H1 (cell line): ENCODE results near the gene CRABP2. TPM values are rescaled to one million over a fixed set of nuclear protein-coding genes. Genes with fewer than 3 reads are reported as not detected.

ENCODE experiments used
- CTCF ChIA-PET: fragments of 300-600 bp; sonication (Branson Sonifier 250); formaldehyde crosslinking; loops from one replicate; lab custom pipeline; 2021; ENCODE audit not compliant: partially characterized antibody; lab: Charles Lee
- POLR2A ChIA-PET: fragments of 300-600 bp; sonication (Branson Sonifier 250); formaldehyde crosslinking; loops from one replicate; lab custom pipeline; 2021; ENCODE audit warnings: inconsistent platforms; ENCODE audit not compliant: partially characterized antibody; lab: Charles Lee
- DNase-seq, 2 experiments: peaks; one replicate each; pipeline versions ENCODE4 v3.0.0 to v3.0.0-alpha.2; 2010 to 2022; ENCODE audit warnings: low spot score in 2 of 2, low read depth in 1 of 2, mixed read lengths in 1 of 2
- FAIRE-seq: peaks from 2 replicates; lab custom pipeline; 2011; peaks lifted over from hg19 to GRCh38; lab: Jason Lieb, UNC
- H2AFZ ChIP-seq: 2 replicates; pipeline ENCODE4 v1.8.1; 2012; ENCODE audit warnings: low read length, inconsistent platforms
- H2AK5ac ChIP-seq: 2 replicates; pipeline ENCODE4 v1.6.1; 2013; ENCODE audit warnings: low read depth, low read length
- H2BK120ac ChIP-seq: replicated peaks from 2 replicates; pipeline ENCODE3; 2013; ENCODE audit warnings: low read depth, low read length, inconsistent platforms
- H2BK12ac ChIP-seq: 2 replicates; pipeline ENCODE4 v1.6.1; 2013; ENCODE audit warnings: low read depth, low read length
- H2BK15ac ChIP-seq: 2 replicates; pipeline ENCODE4 v1.6.1; 2013; ENCODE audit warnings: low read length
- H2BK20ac ChIP-seq: 2 replicates; pipeline ENCODE4 v1.6.1; 2013; ENCODE audit warnings: low read length
- H2BK5ac ChIP-seq: 2 replicates; pipeline ENCODE4 v1.6.1; 2013; ENCODE audit warnings: low read depth, low read length
- H3K14ac ChIP-seq: 2 replicates; pipeline ENCODE4 v1.6.1; 2013; ENCODE audit warnings: inconsistent platforms; ENCODE audit not compliant: insufficient read length
- H3K18ac ChIP-seq: 2 replicates; pipeline ENCODE4 v1.6.1; 2013; ENCODE audit warnings: low read length; ENCODE audit errors: extremely low read depth
- H3K23ac ChIP-seq: 2 replicates; pipeline ENCODE4 v1.6.1; 2013; ENCODE audit warnings: inconsistent platforms; ENCODE audit not compliant: insufficient read length
- H3K23me2 ChIP-seq: 2 replicates; pipeline ENCODE4 v1.6.1; 2013; ENCODE audit warnings: low read depth, low read length
- H3K27ac ChIP-seq: 2 replicates; pipeline ENCODE4 v1.6.1; 2011; ENCODE audit warnings: low read depth, low read length, inconsistent platforms
- H3K27me3 ChIP-seq, 4 experiments: replicated peaks in 1 of 4; 1 replicate in 1 of 4; 2 replicates in 3 of 4; pipeline versions ENCODE4 v1.6.1 to v1.8.1; 2011 to 2013; ENCODE audit warnings: low read length in 3 of 4, mild to moderate bottlenecking in 3 of 4, inconsistent platforms in 2 of 4, mixed read lengths in 2 of 4, moderate library complexity in 1 of 4; ENCODE audit not compliant: control insufficient read depth in 3 of 4, insufficient read depth in 3 of 4; ENCODE audit errors: extremely low read depth in 1 of 4
- H3K36me3 ChIP-seq, 4 experiments: 2 replicates each; pipeline versions ENCODE4 v1.6.1 to v1.8.1; 2011 to 2013; ENCODE audit warnings: mild to moderate bottlenecking in 4 of 4, low read length in 3 of 4, moderate library complexity in 2 of 4, control low read depth in 1 of 4, inconsistent platforms in 1 of 4; ENCODE audit not compliant: insufficient read depth in 4 of 4, control insufficient read depth in 2 of 4
- H3K4ac ChIP-seq: replicated peaks from 2 replicates; pipeline ENCODE3; 2013; ENCODE audit warnings: low read length, low read depth, mixed read lengths, inconsistent platforms; ENCODE audit not compliant: insufficient read length
- H3K4me1 ChIP-seq, 4 experiments: replicated peaks in 1 of 4; 1 replicate in 1 of 4; 2 replicates in 3 of 4; pipeline versions ENCODE4 v1.6.1 to v1.8.1; 2011 to 2013; ENCODE audit warnings: low read length in 3 of 4, inconsistent platforms in 2 of 4, mixed read lengths in 1 of 4; ENCODE audit not compliant: insufficient read depth in 4 of 4, control insufficient read depth in 3 of 4
- H3K4me2 ChIP-seq, 2 experiments: 2 replicates each; pipeline versions ENCODE4 v1.6.1 to v1.8.1; 2011 to 2013; ENCODE audit warnings: low read depth in 2 of 2, low read length in 2 of 2, control low read depth in 1 of 2, inconsistent platforms in 1 of 2, mild to moderate bottlenecking in 1 of 2; ENCODE audit not compliant: insufficient read depth in 1 of 2
- H3K4me3 ChIP-seq, 4 experiments: fragments of 200-600, 300-600 bp in 1 of 4; sonication (generic), shearing (Covaris generic), sonication (Bioruptor Twin) in 1 of 4; 2 replicates each; pipeline versions ENCODE4 v1.5.1 to v1.8.1; 2011 to 2016; ENCODE audit warnings: low read length in 4 of 4, low read depth in 3 of 4, control low read depth in 2 of 4, inconsistent platforms in 2 of 4, mild to moderate bottlenecking in 2 of 4, mixed read lengths in 1 of 4, moderate library complexity in 1 of 4; ENCODE audit not compliant: insufficient read depth in 2 of 4; ENCODE audit errors: extremely low read depth in 1 of 4
- H3K56ac ChIP-seq: replicated peaks from 2 replicates; pipeline ENCODE3; 2013; ENCODE audit warnings: low read depth, mild to moderate bottlenecking, mixed read lengths, low read length, inconsistent platforms; ENCODE audit not compliant: insufficient read length
- H3K79me1 ChIP-seq: 2 replicates; pipeline ENCODE4 v1.6.1; 2013; ENCODE audit warnings: low read depth, low read length, control low read depth
- H3K79me2 ChIP-seq, 2 experiments: 2 replicates each; pipeline versions ENCODE4 v1.6.1 to v1.8.1; 2012 to 2013; ENCODE audit warnings: low read length in 2 of 2, mild to moderate bottlenecking in 2 of 2, inconsistent platforms in 1 of 2; ENCODE audit not compliant: insufficient read depth in 2 of 2, control insufficient read depth in 1 of 2
- H3K9ac ChIP-seq, 4 experiments: replicated peaks in 1 of 4; 1 replicate in 1 of 4; 2 replicates in 3 of 4; pipeline versions ENCODE4 v1.6.1 to v1.8.1; 2011 to 2013; ENCODE audit warnings: low read depth in 3 of 4, low read length in 3 of 4, control low read depth in 2 of 4, mild to moderate bottlenecking in 2 of 4, moderate library complexity in 2 of 4, inconsistent platforms in 1 of 4; ENCODE audit errors: extremely low read depth in 1 of 4
- H3K9me3 ChIP-seq, 2 experiments: 2 replicates each; pipeline versions ENCODE4 v1.6.1 to v1.8.1; 2012 to 2013; ENCODE audit warnings: mild to moderate bottlenecking in 2 of 2, moderate library complexity in 2 of 2, control low read depth in 1 of 2, inconsistent platforms in 1 of 2, low read depth in 1 of 2, low read length in 1 of 2, mixed read lengths in 1 of 2; ENCODE audit not compliant: insufficient read depth in 2 of 2
- H4K20me1 ChIP-seq, 2 experiments: replicated peaks in 1 of 2; 2 replicates each; pipeline versions ENCODE3 to v1.8.1; 2011 to 2013; ENCODE audit warnings: inconsistent platforms in 2 of 2, low read length in 2 of 2, mild to moderate bottlenecking in 1 of 2; ENCODE audit not compliant: insufficient read depth in 2 of 2, control insufficient read depth in 1 of 2
- H4K5ac ChIP-seq: 2 replicates; pipeline ENCODE4 v1.6.1; 2013; ENCODE audit warnings: low read length, low read depth, mixed read lengths, inconsistent platforms; ENCODE audit not compliant: insufficient read length
- H4K8ac ChIP-seq: 2 replicates; pipeline ENCODE4 v1.8.0; 2013; ENCODE audit warnings: mild to moderate bottlenecking, moderate library complexity, low read length, inconsistent platforms; ENCODE audit not compliant: insufficient read depth; ENCODE audit errors: extremely low read depth
- H4K91ac ChIP-seq: replicated peaks from 2 replicates; pipeline ENCODE3; 2013; ENCODE audit warnings: low read length, mixed read lengths, inconsistent platforms; ENCODE audit not compliant: insufficient read length
- BCL11A ChIP-seq, 2 experiments: IDR thresholded peaks; one replicate each; pipeline ENCODE4 v1.6.1; 2011; ENCODE audit warnings: low read depth in 2 of 2, low read length in 2 of 2, mild to moderate bottlenecking in 2 of 2
- CTBP2 ChIP-seq: IDR thresholded peaks from 2 replicates; pipeline ENCODE4 v1.7.0; 2011; ENCODE audit warnings: borderline replicate concordance, mild to moderate bottlenecking, moderate library complexity, mixed read lengths, low read length; ENCODE audit not compliant: insufficient read depth, insufficient read length
- EP300 ChIP-seq, 2 experiments: IDR thresholded peaks; 1 replicate in 1 of 2; 2 replicates in 1 of 2; pipeline ENCODE4 v1.6.1; 2011 to 2012; ENCODE audit warnings: low read depth in 2 of 2, low read length in 2 of 2, mild to moderate bottlenecking in 2 of 2, borderline replicate concordance in 1 of 2, inconsistent platforms in 1 of 2, moderate library complexity in 1 of 2
- JUN ChIP-seq: IDR thresholded peaks from 2 replicates; pipeline ENCODE4 v1.6.1; 2011; ENCODE audit warnings: low read depth, mild to moderate bottlenecking, improper control_type of control experiment, low read length
- KDM1A ChIP-seq: fragments of 200-600, 300-600 bp; sonication (generic); IDR thresholded peaks from 2 replicates; pipeline ENCODE4 v1.7.1; 2016; ENCODE audit warnings: mild to moderate bottlenecking, low read length, borderline replicate concordance
- PHF8 ChIP-seq: fragments of 200-600 bp; sonication (generic); conservative IDR thresholded peaks from 2 replicates; pipeline ENCODE4 v1.7.1; 2012; ENCODE audit warnings: low read depth, mild to moderate bottlenecking, inconsistent platforms, low read length, moderate library complexity
- POLR2AphosphoS5 ChIP-seq: IDR thresholded peaks from 2 replicates; pipeline ENCODE4 v1.6.1; 2011; ENCODE audit warnings: low read depth, low read length
- SP2 ChIP-seq: IDR thresholded peaks from 2 replicates; pipeline ENCODE4 v1.6.1; 2012; ENCODE audit warnings: mild to moderate bottlenecking, low read length, inconsistent platforms
- SRF ChIP-seq: IDR thresholded peaks from 2 replicates; pipeline ENCODE4 v1.6.1; 2011; ENCODE audit warnings: mild to moderate bottlenecking, low read depth, low read length, moderate library complexity
- TBP ChIP-seq: IDR thresholded peaks from 2 replicates; pipeline ENCODE4 v1.6.1; 2011; ENCODE audit warnings: low read depth, low read length, improper control_type of control experiment
- TCF12 ChIP-seq: IDR thresholded peaks from 2 replicates; pipeline ENCODE4 v1.6.1; 2011; ENCODE audit warnings: low read depth, mild to moderate bottlenecking, low read length
- TEAD4 ChIP-seq: IDR thresholded peaks from 2 replicates; pipeline ENCODE4 v1.6.1; 2012; ENCODE audit warnings: low read depth, low read length, inconsistent platforms, mixed read lengths
- WGBS, 2 experiments: shearing (Covaris generic) in 1 of 2; methylation state at CpG; one replicate each; pipeline versions ENCODE4 v1.1.6 to v1.1.7; 2013 to 2015; ENCODE audit warnings: low lambda C conversion rate in 2 of 2, mixed read lengths in 2 of 2, inconsistent platforms in 1 of 2, low coverage in 1 of 2, missing lambda C conversion rate in 1 of 2; ENCODE audit not compliant: insufficient replicate concordance in 2 of 2, insufficient coverage in 1 of 2, insufficient read length in 1 of 2; ENCODE audit errors: extremely low coverage in 1 of 2, missing lambda C conversion rate in 1 of 2; 5-methylcytosine and 5-hydroxymethylcytosine counted together
- polyA plus RNA-seq, 7 experiments: library from polyadenylated mRNA; depleted of rRNA in 3 of 7; stranded (reverse) in 5 of 7; unstranded in 2 of 7; fragments of >200 nt in 5 of 7; fragments of 200-250 nt in 2 of 7; gene quantifications; 1 replicate in 5 of 7; 2 replicates in 1 of 7; 4 replicates in 1 of 7; pipeline versions ENCODE4 v1.2.1 to v1.2.3, GENCODE V29; 2011 to 2013; ENCODE audit warnings: missing spikeins in 2 of 7, mixed read lengths in 2 of 7
- total RNA-seq: library from RNA; stranded (reverse); fragmentation: NEBNext Ultra II Directional; extraction: Animal tissue kit (Norgen Biotek cat#: 25700); gene quantifications from 2 replicates; pipeline ENCODE4 v1.2.1, GENCODE V29; 2021

The CRABP2 gene
- total and polyA plus RNA-seq, 2 of the 8 experiments (the other 6 are each of a cell fraction or from before 2014, with no cell fraction given), result 69.2 to 119 TPM

- H2BK120ac ChIP-seq, result peak overlapping the region; percentile 76
- DNase-seq (no peak), FAIRE-seq (no peak)
- H3K23me2 ChIP-seq, result peaks cover 10% of the 10 kb centered on the region; the same call in 1 of the 2 replicates
- H3K9me3 ChIP-seq, result no peaks in the 10 kb centered on the region
- no peaks in the 10 kb centered on the region for H4K20me1 ChIP-seq
- no peak overlapping the region for H3K23ac ChIP-seq
- ChIA-PET POLR2A (interaction anchor here (1.3 to 13.9 kb wide), 11 partner anchors 16 to 168 kb away, joined by 3 to 530 read pairs (median 9); partner anchors contain the start of genes CRABP2, HDGF, INSRR and ISG20L2), CTCF (interaction anchor here (0.5 to 66.0 kb wide), 30 partner anchors 3 to 236 kb away, joined by 3 to 4284 read pairs (median 10); partner anchors contain the start of genes BCAN, CRABP2, HAPLN2 and INSRR)
- no peak overlapping the region for H2AFZ ChIP-seq
- no peak overlapping the region for H4K8ac ChIP-seq
- peaks cover 24 to 51% (median 38%) of the 10 kb centered on the region in 4 experiments for H3K4me1 ChIP-seq
- no peak overlapping the region; the same call in 1 of the 2 replicates for H2BK15ac ChIP-seq
- peak overlapping the region; percentile 92; the same call in 1 of the 2 replicates for H2AK5ac ChIP-seq
- no peaks in the 10 kb centered on the region for H3K36me3 ChIP-seq
- H2BK5ac ChIP-seq, result peak overlapping the region; percentile 42; the same call in 1 of the 2 replicates
- 72% methylated on average over 8 of the region's 8 CpGs; no CpG with 5 or more reads in 1 of the 2 experiments for WGBS, 2 experiments
- no peaks in the 10 kb centered on the region for H3K79me1 ChIP-seq
- H3K4me3 ChIP-seq, result peak overlapping the region in 2 of 4 experiments; percentile 2 to 52; a peak in 2 of 8 replicates
- H3K18ac ChIP-seq, result peak overlapping the region; percentile 99
- 0 out of 7 replicates have a peak overlapping the region, but pooled peaks of 1 of the 4 experiments have one; percentile 9 for H3K9ac ChIP-seq
- no peak overlapping the region for H3K27ac ChIP-seq
- peak overlapping the region; percentile 14 to 72 for H3K4me2 ChIP-seq
- H3K4ac ChIP-seq, result peak overlapping the region; percentile 91
- H3K56ac ChIP-seq, result no peak overlapping the region
- peak overlapping the region; percentile 87; the same call in 1 of the 2 replicates for H2BK20ac ChIP-seq
- peak overlapping the region; percentile 78 for H2BK12ac ChIP-seq
- H3K79me2 ChIP-seq, result no peaks in the 10 kb centered on the region
- H4K91ac ChIP-seq, result peak overlapping the region; percentile 49
- no peak overlapping the region for H4K5ac ChIP-seq
- no peak overlapping the region for H3K14ac ChIP-seq
- peaks cover 0 to 7% (median 0%) of the 10 kb centered on the region in 4 experiments; a peak in 2 of 7 replicates for H3K27me3 ChIP-seq
- no peak for TF ChIP-seq CTBP2
- TF ChIP-seq SRF, result no peak
- no peak for TF ChIP-seq TCF12
- TF ChIP-seq TBP, result no peak
- TF ChIP-seq POLR2AphosphoS5, result no peak
- no peak for TF ChIP-seq BCL11A (IDR thresholded peaks at IDR 0.05; ENCODE audit: low read depth in 2 of 2, low read length in 2 of 2)
- TF ChIP-seq EP300 (IDR thresholded peaks at IDR 0.05; ENCODE audit: borderline replicate concordance in 1 of 2, low read depth in 2 of 2, low read length in 2 of 2), result no peak
- TF ChIP-seq TEAD4, result no peak
- TF ChIP-seq PHF8, result no peak
- no peak for TF ChIP-seq JUN
- no peak for TF ChIP-seq SP2
- TF ChIP-seq KDM1A, result no peak
These were observed 14.7 kb downstream of the CRABP2 start for GRCh38 chr1:156690675-156691036.
